ENCODE measurements around the gene OR6J1. TPM values are rescaled to one million over a fixed set of nuclear protein-coding genes. Genes with fewer than 3 reads are reported as not detected.
A peak's percentile ranks its signal among the peaks of the same experiment; 100 is the strongest.

Gene OR6J1
- total and polyA plus RNA-seq, 9 of the 15 experiments (the other 6 are each of a cell fraction or from before 2014, with no cell fraction given), result not detected

- TF ChIP-seq, protein P1, sequence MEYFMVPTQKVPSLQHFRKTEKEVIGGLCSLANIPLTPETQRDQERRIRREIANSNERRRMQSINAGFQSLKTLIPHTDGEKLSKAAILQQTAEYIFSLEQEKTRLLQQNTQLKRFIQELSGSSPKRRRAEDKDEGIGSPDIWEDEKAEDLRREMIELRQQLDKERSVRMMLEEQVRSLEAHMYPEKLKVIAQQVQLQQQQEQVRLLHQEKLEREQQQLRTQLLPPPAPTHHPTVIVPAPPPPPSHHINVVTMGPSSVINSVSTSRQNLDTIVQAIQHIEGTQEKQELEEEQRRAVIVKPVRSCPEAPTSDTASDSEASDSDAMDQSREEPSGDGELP (CRISPR knock-in tag; IDR thresholded peaks at IDR 0.05; ENCODE audit: borderline replicate concordance), result peak; percentile 95
- TF ChIP-seq ZBED1 (IDR thresholded peaks at IDR 0.05) (no peak), SP1 (CRISPR knock-in tag; IDR thresholded peaks at IDR 0.05) (no peak), TRIM28 (IDR thresholded peaks at IDR 0.05) (no peak), ETS2 (tag; IDR thresholded peaks at IDR 0.05; ENCODE audit: borderline replicate concordance, poor library complexity, severe bottlenecking) (no peak), ELF1 (tag; IDR thresholded peaks at IDR 0.05) (no peak), HDAC1 (IDR thresholded peaks at IDR 0.05) (peak in 1 of 2 experiments; percentile 43; a peak in 2 of 4 replicates), ATF7 (IDR thresholded peaks at IDR 0.05) (peak; percentile 42), ZNF3 (CRISPR knock-in tag; IDR thresholded peaks at IDR 0.05) (no peak), HDAC8 (tag; IDR thresholded peaks at IDR 0.05) (no peak), POLR3G (IDR thresholded peaks at IDR 0.05; ENCODE audit: extremely low read depth, insufficient read length, insufficient replicate concordance) (no peak), SNIP1 (IDR thresholded peaks at IDR 0.05; ENCODE audit: low read depth) (no peak), VEZF1 (CRISPR knock-in tag; IDR thresholded peaks at IDR 0.05) (peak; percentile 51; the same call in 1 of the 2 replicates), MLX (CRISPR knock-in tag; conservative IDR thresholded peaks at IDR 0.05) (no peak), ZBTB7A (IDR thresholded peaks at IDR 0.05; ENCODE audit: borderline replicate concordance, control insufficient read depth, low read depth, low read length) (peak; percentile 54; the same call in 1 of the 2 replicates), MEIS2 (IDR thresholded peaks at IDR 0.05; ENCODE audit: partially characterized antibody) (no peak), GATAD2B (IDR thresholded peaks at IDR 0.05; ENCODE audit: borderline replicate concordance) (no peak), MTF1 (CRISPR knock-in tag; IDR thresholded peaks at IDR 0.05; ENCODE audit: borderline replicate concordance) (no peak), PHB (CRISPR knock-in tag; IDR thresholded peaks at IDR 0.05) (no peak)
- TF ChIP-seq, protein P2, sequence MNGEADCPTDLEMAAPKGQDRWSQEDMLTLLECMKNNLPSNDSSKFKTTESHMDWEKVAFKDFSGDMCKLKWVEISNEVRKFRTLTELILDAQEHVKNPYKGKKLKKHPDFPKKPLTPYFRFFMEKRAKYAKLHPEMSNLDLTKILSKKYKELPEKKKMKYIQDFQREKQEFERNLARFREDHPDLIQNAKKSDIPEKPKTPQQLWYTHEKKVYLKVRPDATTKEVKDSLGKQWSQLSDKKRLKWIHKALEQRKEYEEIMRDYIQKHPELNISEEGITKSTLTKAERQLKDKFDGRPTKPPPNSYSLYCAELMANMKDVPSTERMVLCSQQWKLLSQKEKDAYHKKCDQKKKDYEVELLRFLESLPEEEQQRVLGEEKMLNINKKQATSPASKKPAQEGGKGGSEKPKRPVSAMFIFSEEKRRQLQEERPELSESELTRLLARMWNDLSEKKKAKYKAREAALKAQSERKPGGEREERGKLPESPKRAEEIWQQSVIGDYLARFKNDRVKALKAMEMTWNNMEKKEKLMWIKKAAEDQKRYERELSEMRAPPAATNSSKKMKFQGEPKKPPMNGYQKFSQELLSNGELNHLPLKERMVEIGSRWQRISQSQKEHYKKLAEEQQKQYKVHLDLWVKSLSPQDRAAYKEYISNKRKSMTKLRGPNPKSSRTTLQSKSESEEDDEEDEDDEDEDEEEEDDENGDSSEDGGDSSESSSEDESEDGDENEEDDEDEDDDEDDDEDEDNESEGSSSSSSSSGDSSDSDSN (IDR thresholded peaks at IDR 0.05; ENCODE audit: borderline replicate concordance in 1 of 2, low read depth in 2 of 2, low read length in 2 of 2), result no peak
- TF ChIP-seq, protein P3, sequence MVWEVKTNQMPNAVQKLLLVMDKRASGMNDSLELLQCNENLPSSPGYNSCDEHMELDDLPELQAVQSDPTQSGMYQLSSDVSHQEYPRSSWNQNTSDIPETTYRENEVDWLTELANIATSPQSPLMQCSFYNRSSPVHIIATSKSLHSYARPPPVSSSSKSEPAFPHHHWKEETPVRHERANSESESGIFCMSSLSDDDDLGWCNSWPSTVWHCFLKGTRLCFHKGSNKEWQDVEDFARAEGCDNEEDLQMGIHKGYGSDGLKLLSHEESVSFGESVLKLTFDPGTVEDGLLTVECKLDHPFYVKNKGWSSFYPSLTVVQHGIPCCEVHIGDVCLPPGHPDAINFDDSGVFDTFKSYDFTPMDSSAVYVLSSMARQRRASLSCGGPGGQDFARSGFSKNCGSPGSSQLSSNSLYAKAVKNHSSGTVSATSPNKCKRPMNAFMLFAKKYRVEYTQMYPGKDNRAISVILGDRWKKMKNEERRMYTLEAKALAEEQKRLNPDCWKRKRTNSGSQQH (CRISPR knock-in tag; IDR thresholded peaks at IDR 0.05), result no peak
Measured at GRCh38 chr14:22598099-22598895, 45.9 kb downstream of the OR6J1 start, which contains the start of gene ABHD4 (continued).
